GM12872 (cell line): ENCODE results near the gene UBE3D.

Experiments used
- TF ChIP-seq, protein P1 (sequence below): IDR thresholded peaks from 3 replicates; pipeline ENCODE4 v1.5.1; 2011; ENCODE audit warnings: low read depth, mild to moderate bottlenecking, low read length, moderate library complexity; ENCODE audit not compliant: insufficient read depth

The UBE3D gene

DNA sequence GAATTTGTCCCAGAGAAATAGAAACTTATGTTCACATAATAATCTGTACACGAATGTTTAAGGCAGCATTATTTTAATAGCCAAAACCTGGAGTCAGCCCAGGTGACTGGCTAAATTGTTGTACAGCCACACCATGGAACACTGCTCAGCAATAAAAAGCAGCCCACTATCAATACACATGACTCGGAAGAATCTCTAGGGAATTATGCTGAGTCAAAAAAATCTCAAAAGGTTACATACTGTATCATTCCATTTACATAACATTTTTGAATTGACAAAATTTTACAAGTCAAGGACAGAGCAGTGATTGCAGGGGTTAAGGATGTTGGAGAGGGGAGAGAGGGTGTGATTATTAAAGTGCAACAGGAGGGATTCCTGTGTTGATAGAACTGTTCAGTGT is 163.4 kb downstream of the UBE3D start:
- TF ChIP-seq, protein P1, sequence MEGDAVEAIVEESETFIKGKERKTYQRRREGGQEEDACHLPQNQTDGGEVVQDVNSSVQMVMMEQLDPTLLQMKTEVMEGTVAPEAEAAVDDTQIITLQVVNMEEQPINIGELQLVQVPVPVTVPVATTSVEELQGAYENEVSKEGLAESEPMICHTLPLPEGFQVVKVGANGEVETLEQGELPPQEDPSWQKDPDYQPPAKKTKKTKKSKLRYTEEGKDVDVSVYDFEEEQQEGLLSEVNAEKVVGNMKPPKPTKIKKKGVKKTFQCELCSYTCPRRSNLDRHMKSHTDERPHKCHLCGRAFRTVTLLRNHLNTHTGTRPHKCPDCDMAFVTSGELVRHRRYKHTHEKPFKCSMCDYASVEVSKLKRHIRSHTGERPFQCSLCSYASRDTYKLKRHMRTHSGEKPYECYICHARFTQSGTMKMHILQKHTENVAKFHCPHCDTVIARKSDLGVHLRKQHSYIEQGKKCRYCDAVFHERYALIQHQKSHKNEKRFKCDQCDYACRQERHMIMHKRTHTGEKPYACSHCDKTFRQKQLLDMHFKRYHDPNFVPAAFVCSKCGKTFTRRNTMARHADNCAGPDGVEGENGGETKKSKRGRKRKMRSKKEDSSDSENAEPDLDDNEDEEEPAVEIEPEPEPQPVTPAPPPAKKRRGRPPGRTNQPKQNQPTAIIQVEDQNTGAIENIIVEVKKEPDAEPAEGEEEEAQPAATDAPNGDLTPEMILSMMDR = no peak

DNA sequence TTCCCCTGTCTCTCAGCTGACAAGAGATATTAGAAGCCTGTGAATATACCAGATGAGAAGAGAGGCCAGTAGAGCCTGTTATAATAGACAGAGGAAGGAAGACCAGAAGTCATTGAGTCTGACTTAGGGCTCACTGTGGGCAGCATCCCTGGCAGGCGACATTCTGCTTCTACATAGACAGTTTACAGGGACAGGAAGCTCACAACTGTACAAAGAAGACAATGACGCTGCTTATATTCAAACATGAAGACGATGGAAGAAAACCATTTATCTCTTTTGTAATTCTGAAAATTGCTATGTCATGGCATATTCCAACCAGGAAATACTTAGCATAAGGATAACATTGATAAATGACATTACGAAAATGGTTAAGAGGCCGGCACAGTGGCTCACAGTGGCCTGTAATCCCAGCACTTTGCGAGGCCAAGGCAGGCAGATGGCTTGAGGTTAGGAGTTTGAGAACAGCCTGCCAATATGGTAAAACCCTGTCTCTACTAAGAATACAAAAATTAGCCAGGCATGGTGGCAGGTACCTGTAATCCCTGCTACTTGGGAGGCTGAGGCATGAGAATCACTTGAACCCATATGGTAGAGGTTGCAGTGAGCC is 170.9 kb downstream of the UBE3D start:
- TF ChIP-seq, protein P1 = no peak

DNA sequence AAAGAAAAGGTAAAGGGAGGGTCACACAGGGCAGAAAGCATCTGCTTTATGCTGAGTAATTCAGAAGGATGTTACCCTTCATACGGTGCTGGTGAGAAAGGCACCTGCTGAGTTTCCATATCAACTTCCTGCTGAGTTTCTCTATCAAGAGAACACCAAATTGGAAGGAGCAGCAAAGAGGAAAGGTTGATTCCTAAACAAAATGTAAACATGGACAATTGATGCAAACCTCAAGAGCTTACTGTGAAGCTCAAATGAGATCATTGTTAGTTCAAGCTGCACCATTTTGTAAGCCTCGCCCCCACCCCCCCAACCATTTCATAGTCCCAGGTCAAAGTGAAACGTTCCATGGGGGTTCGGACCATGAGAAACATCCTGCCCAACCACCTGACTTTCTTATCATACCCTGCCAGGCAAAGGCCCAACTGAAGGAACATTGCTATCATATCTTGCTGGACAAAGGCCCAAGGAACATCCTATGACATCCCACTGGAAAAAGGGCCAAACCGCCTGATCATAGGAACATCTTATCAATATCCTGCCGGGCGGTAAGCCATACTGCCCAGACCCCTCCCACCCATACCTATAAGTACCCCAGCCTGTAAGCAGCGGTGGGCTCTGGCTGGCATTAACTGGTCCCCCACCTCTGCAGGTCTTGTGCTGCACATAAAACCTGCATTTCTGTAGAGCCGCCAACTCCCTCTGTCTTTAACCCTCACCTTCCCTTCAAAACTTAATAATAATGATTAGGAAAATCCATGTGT is 171.6 kb downstream of the UBE3D start:
- TF ChIP-seq, protein P1 = no peak

DNA sequence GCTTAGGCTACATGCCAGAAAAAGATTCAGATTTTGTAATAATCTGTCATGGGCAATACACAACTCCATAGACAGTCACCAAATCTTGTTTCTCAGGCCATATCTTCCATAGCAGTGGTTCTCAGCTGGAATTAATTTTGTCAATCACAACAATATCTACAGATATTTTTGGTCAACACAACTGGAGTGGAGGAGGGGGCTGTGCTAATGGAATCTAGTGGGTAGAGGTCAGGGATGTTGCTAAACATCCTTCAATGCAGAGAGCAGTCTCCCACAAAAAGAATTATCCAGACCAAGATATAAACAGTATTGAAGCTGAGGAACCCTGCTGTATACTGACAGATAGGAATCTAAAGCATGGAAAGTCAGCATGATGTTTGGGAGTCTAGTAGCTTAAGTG is 174.6 kb downstream of the UBE3D start:
- TF ChIP-seq, protein P1 = no peak

DNA sequence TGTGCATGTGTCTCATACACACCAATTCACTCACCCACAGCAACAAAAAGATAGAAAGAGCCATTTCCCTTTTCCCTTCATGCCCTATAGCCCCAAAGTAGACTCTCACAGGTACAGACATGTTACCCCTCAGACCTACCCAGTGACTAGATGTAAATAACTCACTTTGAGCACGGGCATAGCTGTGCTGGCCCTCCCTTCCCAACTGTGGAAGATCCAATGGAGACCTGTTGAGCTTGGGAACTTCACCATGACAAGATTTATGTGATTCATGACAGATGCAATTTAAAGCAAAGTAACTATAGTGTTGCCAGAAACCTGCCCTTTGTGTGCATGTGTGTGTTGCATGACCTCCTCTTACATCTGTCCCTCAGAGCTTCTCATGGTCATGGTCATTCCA is 175.4 kb downstream of the UBE3D start:
- TF ChIP-seq, protein P1 = no peak

DNA sequence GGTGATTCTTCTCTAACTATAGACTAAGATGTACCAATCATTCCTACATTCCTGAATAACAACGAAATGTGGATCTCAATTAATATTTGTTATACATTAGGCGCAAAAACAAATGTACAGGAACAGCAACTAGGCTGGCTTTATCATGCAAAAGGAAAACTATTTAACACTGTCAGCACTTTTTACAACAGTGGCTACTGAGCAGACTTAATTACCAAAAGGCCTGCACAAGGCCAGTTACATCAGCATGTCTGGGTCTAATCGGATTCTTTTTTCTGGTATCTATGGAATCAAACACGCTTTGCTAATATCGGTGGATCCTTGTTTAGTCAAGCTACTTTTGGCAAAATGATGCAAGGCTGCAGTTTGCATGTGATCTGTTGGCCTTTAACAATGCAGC is 176.5 kb downstream of the UBE3D start:
- TF ChIP-seq, protein P1 = no peak

DNA sequence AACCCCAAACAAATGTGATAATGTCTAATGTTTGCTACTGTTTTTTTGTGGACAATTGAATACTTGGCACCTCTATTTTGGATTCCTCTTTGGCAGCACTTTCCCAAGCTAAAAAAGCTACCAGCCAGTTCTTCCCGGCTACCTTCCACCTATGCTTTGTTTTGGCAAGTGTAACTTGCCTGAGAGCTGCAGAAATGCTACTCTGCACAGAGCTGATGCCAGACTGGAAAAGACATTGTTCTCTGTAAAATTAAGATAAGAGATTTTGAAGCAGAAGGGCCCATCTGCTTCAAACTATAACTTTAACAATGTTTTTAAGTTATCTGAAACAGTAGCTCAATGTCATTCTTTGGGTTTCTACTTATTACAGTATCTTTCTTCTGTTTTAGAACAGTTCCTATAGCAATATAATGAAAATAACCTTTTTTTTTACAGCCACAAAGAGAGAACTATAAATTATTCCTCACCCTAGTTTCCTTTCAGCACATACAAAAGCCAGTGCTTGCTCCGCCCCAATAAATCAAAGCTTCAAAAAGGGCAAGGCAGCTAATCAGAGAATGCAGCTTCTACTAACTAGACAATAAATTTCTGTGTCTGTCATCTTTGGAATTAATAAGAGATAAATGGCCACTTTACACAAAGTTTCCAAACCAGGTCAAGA is 183.1 kb downstream of the UBE3D start:
- TF ChIP-seq, protein P1 = no peak
